Measurements from ENCODE around the gene P2RX1. TPM values are rescaled to one million over a fixed set of nuclear protein-coding genes. Genes with fewer than 3 reads are reported as not detected.

P2RX1 gene
- total RNA-seq, 1 experiment from 2014 or later: not detected

DNA sequence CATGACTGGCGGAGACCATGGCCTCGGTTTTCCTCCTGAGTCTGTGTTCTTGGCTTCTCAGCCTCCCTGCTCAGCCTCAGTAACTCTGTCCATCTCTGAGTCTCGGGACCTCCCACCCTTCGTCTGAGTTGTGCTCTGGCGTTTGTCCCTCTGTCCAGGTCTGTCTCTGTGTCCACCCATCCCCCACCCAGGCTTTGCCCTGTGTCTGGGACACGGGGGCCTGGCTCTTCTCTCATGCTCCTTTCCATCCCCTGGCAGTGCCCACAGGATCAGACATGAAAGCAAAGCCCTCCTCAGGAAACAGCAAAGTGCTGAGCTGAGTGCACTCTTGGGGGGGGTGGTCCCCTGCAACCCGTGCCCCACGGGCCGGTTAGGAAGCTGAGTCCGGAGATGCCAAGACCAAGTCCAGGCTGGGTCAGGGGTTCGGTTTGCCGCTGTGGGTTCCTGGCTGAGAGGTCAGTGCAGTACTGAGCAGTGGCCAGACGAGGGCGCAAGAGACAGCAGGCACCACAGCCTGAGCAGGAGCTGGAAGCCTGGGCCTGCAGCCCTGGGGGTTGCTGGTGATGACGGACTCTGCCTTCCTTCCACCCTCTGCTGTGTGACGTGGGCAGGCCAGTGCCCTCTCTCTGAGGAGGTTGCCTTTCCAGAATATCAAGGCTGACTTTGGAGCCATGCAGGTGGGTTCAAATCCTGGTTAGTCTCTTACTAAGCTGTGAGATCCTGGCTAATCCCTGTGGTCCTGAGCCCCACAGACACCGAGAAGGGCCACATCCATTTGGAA, 2.5 kb downstream of the P2RX1 start:
- Histone ChIP-seq H3K4me1 (replicated peaks; ENCODE audit: insufficient read depth) (no peaks in the 10 kb centered on the region), H3K27ac (no peak overlapping the region), H3K9me2 (ENCODE audit: insufficient read depth) (no peaks in the 10 kb centered on the region), H3K9me3 (ENCODE audit: insufficient read depth, low read depth) (no peaks in the 10 kb centered on the region), H3K36me3 (ENCODE audit: low read depth) (no peaks in the 10 kb centered on the region), H3K79me2 (ENCODE audit: low read depth) (no peaks in the 10 kb centered on the region), H3K4me3 (no peak overlapping the region), H2AFZ (no peak overlapping the region), H3K27me3 (ENCODE audit: insufficient read depth, low read depth) (no peaks in the 10 kb centered on the region; the same call in 1 of the 2 replicates), H4K20me1 (ENCODE audit: insufficient read depth) (no peaks in the 10 kb centered on the region), H3K4me2 (no peak overlapping the region), H3F3A (ENCODE audit: insufficient read depth, low read depth) (no peaks in the 10 kb centered on the region)
- TF ChIP-seq, protein P1, sequence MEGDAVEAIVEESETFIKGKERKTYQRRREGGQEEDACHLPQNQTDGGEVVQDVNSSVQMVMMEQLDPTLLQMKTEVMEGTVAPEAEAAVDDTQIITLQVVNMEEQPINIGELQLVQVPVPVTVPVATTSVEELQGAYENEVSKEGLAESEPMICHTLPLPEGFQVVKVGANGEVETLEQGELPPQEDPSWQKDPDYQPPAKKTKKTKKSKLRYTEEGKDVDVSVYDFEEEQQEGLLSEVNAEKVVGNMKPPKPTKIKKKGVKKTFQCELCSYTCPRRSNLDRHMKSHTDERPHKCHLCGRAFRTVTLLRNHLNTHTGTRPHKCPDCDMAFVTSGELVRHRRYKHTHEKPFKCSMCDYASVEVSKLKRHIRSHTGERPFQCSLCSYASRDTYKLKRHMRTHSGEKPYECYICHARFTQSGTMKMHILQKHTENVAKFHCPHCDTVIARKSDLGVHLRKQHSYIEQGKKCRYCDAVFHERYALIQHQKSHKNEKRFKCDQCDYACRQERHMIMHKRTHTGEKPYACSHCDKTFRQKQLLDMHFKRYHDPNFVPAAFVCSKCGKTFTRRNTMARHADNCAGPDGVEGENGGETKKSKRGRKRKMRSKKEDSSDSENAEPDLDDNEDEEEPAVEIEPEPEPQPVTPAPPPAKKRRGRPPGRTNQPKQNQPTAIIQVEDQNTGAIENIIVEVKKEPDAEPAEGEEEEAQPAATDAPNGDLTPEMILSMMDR (conservative IDR thresholded peaks at IDR 0.05): peak; percentile 98
- TF ChIP-seq EZH2 (IDR thresholded peaks at IDR 0.05; ENCODE audit: low read depth): no peak
- CTCF ChIA-PET: interaction anchor here (0.6 to 1.6 kb wide), 8 partner anchors 8 to 286 kb away, joined by 3 to 5 read pairs (median 3); no protein-coding TSS in a partner anchor
- peak in 1 of 2 experiments; percentile 83 for DNase-seq
- BruUV-seq (replicated peaks): no TSS peak
- intact Hi-C loops (cut with micrococcal nuclease; ENCODE audit: unreplicated experiment): loop anchor here (5.0 kb wide), 1 partner anchor 164 kb away; no protein-coding TSS in a partner anchor
- POLR2A ChIA-PET (ENCODE audit: unreplicated experiment): interaction anchor here (0.6 kb wide), 1 partner anchor 36 kb away, joined by 10 read pairs; no protein-coding TSS in a partner anchor

DNA sequence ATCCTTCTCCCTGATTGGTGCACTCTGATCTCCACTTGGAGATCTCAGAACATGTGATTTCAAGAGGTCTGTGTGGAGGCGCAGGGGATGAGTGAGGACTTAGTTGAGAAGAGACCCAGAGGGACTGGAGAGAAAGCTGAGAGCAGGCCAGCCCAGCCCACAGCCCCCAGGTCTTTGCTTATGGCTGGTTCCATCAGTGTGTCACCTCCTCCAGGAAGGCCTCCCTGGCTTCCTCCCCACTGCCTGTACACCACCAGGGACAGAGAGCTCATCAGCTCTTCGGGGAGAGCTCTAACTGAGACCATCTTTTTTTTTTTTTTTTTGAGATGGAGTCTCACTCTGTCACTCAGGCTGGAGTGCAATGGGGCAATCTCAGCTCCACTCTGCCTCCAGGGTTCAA, 3.4 kb downstream of the P2RX1 start:
- no peaks in the 10 kb centered on the region for H3K79me2 ChIP-seq (ENCODE audit: low read depth)
- CTCF ChIA-PET: interaction anchor here (0.7 to 1.6 kb wide), 2 partner anchors 128 to 175 kb away, joined by 5 read pairs; no protein-coding TSS in a partner anchor
- H3K27ac ChIP-seq: no peak overlapping the region
- POLR2A ChIA-PET (ENCODE audit: unreplicated experiment): interaction anchor here (0.6 kb wide), 1 partner anchor 74 kb away, joined by 10 read pairs; no protein-coding TSS in a partner anchor
- no peak overlapping the region for H3K4me3 ChIP-seq
- H3K4me2 ChIP-seq: no peak overlapping the region
- H3K9me3 ChIP-seq (ENCODE audit: insufficient read depth, low read depth): no peaks in the 10 kb centered on the region
- BruUV-seq (replicated peaks): no TSS peak
- no peaks in the 10 kb centered on the region for H4K20me1 ChIP-seq (ENCODE audit: insufficient read depth)
- H3K4me1 ChIP-seq (replicated peaks; ENCODE audit: insufficient read depth): no peaks in the 10 kb centered on the region
- no peak overlapping the region for H2AFZ ChIP-seq
- H3K27me3 ChIP-seq (ENCODE audit: insufficient read depth, low read depth): no peaks in the 10 kb centered on the region; the same call in 1 of the 2 replicates
- no peaks in the 10 kb centered on the region for H3K36me3 ChIP-seq (ENCODE audit: low read depth)
- intact Hi-C loops (cut with micrococcal nuclease; ENCODE audit: unreplicated experiment): loop anchor here (5.0 kb wide), 1 partner anchor 164 kb away; no protein-coding TSS in a partner anchor
- DNase-seq: no peak
- TF ChIP-seq EZH2 (IDR thresholded peaks at IDR 0.05; ENCODE audit: low read depth): no peak
- TF ChIP-seq, protein P1 (conservative IDR thresholded peaks at IDR 0.05): no peak
- no peaks in the 10 kb centered on the region for H3K9me2 ChIP-seq (ENCODE audit: insufficient read depth)
- no peaks in the 10 kb centered on the region for H3F3A ChIP-seq (ENCODE audit: insufficient read depth, low read depth)

DNA sequence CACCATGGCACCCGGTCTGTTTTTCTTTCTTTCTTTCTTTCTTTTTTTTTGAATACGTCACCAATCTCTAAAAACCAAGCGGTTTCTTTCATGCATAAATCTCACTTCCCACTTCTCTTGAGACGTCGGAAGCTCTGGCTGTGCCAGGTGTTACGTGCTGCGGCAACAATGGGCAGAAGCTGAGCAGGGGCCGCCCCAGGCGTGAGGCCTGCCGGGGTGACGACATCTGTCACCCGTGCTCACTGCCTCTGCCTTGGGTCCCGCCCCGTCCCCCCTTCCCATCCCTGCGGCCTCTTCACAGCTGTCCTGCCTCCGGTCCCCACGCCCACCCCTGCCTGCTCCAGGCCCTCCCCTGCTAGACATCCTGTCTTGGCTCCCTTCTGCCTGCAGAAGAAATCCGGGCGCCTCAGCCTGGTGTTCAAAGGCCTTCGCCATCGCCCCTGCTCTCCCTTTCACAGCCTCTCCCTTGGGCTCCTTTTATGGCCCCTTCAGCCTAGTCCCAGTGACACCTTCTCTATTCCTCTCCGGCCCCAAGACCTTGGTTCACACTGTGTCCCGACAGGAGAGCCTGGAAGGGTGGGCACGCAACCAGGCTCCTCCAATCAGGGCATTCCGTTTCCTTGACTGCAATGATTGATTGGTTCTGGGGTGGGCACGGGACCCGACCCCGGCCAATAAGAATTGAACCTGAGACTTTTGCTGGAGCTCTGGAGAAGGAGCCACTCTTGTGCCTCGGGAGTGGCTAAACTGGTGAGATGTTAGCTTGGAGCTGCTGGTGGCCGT, 4.8 kb downstream of the P2RX1 start:
- no peak overlapping the region for H3K4me2 ChIP-seq
- no peak overlapping the region for H2AFZ ChIP-seq
- H3K36me3 ChIP-seq (ENCODE audit: low read depth): no peaks in the 10 kb centered on the region
- intact Hi-C loops (cut with micrococcal nuclease; ENCODE audit: unreplicated experiment): loop anchor here (5.0 kb wide), 1 partner anchor 166 kb away; no protein-coding TSS in a partner anchor
- no peak overlapping the region for H3K27ac ChIP-seq
- TF ChIP-seq, protein P1 (conservative IDR thresholded peaks at IDR 0.05): no peak
- TF ChIP-seq EZH2 (IDR thresholded peaks at IDR 0.05; ENCODE audit: low read depth): no peak
- no peak for DNase-seq
- no peaks in the 10 kb centered on the region for H3K9me3 ChIP-seq (ENCODE audit: insufficient read depth, low read depth)
- BruUV-seq (replicated peaks): no TSS peak
- POLR2A ChIA-PET (ENCODE audit: unreplicated experiment): no interaction called here
- H3K4me1 ChIP-seq (replicated peaks; ENCODE audit: insufficient read depth): no peaks in the 10 kb centered on the region
- CTCF ChIA-PET: interaction anchor here (0.6 to 0.7 kb wide), 2 partner anchors 65 to 1302 kb away, joined by 3 read pairs; no protein-coding TSS in a partner anchor
- H3K9me2 ChIP-seq (ENCODE audit: insufficient read depth): no peaks in the 10 kb centered on the region
- no peak overlapping the region for H3K4me3 ChIP-seq
- no peaks in the 10 kb centered on the region; the same call in 1 of the 2 replicates for H3K27me3 ChIP-seq (ENCODE audit: insufficient read depth, low read depth)
- H4K20me1 ChIP-seq (ENCODE audit: insufficient read depth): no peaks in the 10 kb centered on the region
- H3K79me2 ChIP-seq (ENCODE audit: low read depth): no peaks in the 10 kb centered on the region
- no peaks in the 10 kb centered on the region for H3F3A ChIP-seq (ENCODE audit: insufficient read depth, low read depth)

Data from PC-9 (cell line).